Lung microvascular endothelial cell (primary cell): ENCODE measurements around the gene KHDC1L. TPM values are rescaled to one million over a fixed set of nuclear protein-coding genes. Genes with fewer than 3 reads are reported as not detected.
"Not testable (repeated sequence)": the region's sequence is repeated elsewhere in the genome, so short reads cannot be mapped to it uniquely, and the experiment has no call there.

ENCODE experiments used
- DNase-seq, 2 donors: peaks; one replicate each; pipeline versions ENCODE4 v3.0.0 to v3.0.0-alpha.2; 2010; ENCODE audit warnings: low read depth in 2 of 2
- total RNA-seq: library from RNA; depleted of rRNA; stranded (reverse); fragments of >200 nt; gene quantifications from 2 replicates; pipeline ENCODE4 v1.2.1, GENCODE V29; 2014

Gene KHDC1L, protein sequence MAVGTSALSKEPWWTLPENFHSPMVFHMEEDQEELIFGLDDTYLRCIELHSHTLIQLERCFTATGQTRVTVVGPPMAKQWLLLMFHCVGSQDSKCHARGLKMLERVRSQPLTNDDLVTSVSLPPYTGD
- total RNA-seq = not detected in 2 replicates

DNA sequence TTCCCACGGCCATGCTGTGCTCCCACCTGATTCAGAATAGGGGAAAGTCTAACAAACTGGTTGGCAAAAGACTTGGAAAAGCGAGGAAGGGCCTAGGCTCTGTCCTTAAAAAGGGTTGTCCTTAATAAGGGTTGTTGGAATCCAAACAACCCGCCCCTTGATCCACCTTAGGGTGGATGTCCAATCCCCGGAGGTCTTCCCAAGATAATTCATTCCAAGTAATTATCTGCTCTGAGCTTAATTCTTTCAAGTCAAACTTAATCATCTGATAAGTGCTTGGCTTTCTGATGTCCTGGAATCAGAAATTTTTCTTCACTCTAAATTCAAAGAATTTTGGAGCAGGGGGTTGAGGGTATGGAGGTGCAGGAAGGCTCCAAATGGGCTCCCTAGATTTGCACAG, at the start of gene KHDC1L:
TSS of gene KHDC1L (minus strand) at position 101 of the 400 bp plus-strand sequence. CDS start at position 13, 88 bp downstream.
- DNase-seq = no peak

GRCh38 chr6:73269296-73269695, 44.0 kb upstream of the KHDC1L start:
- not testable (repeated sequence) for DNase-seq

GRCh38 chr6:73268896-73269295, 43.6 kb upstream of the KHDC1L start:
- DNase-seq = not testable (repeated sequence)

GRCh38 chr6:73264446-73264845, 39.1 kb upstream of the KHDC1L start:
- DNase-seq = no peak

DNA sequence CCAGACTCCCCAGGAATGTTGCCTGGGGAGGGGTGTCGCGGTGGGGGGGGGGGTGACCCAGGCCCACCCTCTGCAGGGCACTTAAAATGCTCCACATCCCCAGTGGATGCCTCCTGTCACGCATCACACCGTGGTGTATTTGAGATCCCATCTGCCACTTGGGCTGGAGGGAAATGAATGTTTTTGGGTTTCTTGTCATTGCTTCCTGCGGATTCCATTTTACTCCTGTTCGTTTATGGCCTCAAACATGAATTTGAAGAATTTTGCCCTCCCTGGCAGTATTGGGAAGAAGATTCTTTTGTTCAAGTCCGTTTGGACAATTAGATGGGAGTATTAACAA, 38.2 kb upstream of the KHDC1L start:
- DNase-seq = no peak

DNA sequence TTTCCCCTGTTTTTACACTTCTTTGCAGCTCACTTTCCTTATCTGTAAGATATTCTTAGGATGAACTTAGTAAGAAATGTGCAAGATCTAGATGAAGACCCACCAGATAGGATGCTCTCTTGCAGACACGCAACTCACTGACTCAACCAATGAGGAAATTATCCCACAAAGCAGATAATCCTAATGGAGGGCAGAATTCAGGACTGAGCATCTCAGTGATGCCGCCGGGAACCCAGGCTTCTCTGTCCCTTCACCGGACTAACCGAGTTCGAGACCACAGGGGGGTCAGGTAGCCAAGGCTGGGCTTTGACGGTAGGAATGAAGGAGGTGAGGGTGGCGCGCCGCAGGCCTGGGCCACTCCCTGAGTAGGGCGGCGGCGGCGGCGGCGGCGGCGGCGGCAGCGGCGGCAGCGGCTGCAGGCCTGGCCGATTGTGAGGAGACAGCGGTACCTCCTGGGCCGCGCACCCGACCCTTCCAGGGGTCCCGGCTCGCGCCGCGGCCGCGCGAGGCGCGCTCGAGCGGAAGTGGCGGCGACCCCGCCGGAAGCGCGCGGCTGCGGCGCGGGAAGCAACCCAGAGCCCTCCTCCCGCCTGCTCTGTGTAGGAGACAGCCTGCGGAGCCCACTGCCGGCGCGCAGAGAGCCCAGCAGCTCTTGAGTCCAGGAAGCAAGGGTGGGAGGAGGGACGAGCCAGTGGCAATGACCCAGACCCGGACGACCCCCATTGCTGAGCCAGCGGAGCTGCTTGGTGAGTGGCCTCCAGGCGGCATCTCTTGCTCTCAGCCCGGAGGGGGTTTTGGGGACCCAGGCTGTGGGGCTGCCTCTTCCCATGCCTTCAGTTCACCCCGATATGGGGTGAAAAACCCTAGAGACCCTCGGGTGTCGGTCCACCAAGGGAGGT, 37.6 kb upstream of the KHDC1L start, which contains the start of gene KHDC1:
TSS of gene KHDC1 (minus strand) at position 526 of the 899 bp plus-strand sequence. CDS start 20,679 bp downstream, outside the sequence.
- peak; percentile 25 to 29 for DNase-seq

- no peak for DNase-seq
Measured at GRCh38 chr6:73258721-73259120, 33.4 kb upstream of the KHDC1L start.

GRCh38 chr6:73254323-73254722, 29.0 kb upstream of the KHDC1L start:
- DNase-seq = not testable (repeated sequence)

DNA sequence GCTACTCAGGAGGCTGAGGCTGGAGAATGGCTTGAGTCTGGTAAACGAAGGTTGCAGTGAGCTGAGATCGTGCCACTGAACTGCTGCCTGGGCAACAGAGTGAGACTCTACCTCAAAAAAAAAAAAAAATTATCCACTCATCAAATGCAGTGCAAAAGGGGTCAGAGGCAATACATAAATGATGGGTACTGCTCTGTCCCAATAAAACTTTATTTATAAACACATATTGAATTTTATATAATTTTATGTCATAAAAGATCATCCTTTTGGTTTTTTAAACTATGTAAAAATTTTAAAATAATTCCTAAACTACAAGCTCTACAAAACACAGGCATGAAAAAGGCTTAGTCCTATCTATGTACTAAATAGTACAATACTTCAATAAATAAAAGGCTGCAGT, 27.4 kb upstream of the KHDC1L start:
- DNase-seq = no peak

DNA sequence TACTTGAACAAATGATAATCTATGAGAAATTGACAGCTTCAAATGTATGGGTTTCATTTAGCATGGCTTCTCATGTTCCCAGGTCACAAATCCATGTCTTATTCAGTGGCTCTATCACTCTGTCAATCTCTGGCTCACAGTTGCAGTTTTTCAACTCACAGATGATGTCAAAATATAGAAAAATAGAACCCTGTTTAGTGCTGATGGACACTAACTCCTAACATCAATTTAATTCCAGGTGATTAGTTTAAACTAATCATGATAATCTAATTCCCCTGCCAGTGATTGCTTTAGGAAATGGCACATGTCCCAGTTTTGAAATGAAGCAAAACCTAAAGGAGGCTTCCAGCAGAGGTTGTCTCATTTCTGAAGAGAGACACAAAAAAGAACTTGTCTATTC, 24.7 kb upstream of the KHDC1L start:
- DNase-seq = no peak

- DNase-seq = no peak
Measured at GRCh38 chr6:73248192-73248903, 23.1 kb upstream of the KHDC1L start.

GRCh38 chr6:73242001-73242400, 16.7 kb upstream of the KHDC1L start:
- DNase-seq = no peak

DNA sequence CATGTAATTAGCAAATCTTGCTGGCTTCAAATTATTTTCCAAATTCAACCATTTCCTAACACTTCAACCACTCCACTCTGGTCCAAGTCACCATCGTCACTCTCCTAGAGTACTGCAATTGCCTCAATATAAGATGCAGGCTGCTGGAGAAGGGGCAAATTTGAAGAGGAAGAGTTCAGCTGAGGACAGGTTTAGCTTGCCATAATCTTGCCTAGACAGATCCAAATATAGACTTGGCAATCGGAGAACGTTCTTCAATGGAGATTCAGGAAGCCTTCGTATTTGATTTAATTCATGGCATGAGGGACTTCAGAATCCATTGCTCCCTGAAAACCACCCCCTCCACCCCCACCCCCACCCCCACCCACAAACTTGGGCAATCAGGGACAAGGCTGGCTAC, 15.4 kb upstream of the KHDC1L start:
- no peak for DNase-seq

DNA sequence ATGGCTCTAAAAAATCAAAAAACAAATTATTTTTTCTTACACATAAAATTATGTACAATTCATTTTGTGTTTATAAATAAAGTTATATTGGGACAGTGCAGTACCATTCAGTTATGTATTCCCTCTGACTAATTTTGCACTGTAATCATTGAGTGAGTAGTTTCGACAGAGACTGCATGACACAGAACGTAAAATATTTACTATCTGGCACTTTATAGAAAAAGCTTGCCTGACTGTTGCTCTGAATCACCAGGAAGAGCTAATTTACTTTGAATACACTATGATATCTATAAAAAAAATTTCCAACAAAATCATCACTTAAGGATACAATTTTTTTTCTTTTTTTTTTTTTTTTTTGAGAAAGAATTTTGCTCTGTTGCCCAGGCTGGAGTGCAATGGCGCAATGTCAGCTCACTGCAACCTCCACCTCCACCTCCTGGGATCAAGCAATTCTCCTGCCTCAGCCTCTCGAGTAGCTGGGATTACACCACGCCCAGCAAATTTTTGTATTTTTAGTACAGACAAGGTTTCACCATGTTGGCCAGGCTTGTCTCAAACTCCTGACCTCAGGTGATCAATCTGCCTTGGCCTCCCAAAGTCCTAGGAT, 11.0 kb upstream of the KHDC1L start:
- peak in 1 of 2 donors; percentile 24 for DNase-seq

GRCh38 chr6:73234733-73235132, 9.4 kb upstream of the KHDC1L start:
- peak in 1 of 2 donors; percentile 2 for DNase-seq

DNA sequence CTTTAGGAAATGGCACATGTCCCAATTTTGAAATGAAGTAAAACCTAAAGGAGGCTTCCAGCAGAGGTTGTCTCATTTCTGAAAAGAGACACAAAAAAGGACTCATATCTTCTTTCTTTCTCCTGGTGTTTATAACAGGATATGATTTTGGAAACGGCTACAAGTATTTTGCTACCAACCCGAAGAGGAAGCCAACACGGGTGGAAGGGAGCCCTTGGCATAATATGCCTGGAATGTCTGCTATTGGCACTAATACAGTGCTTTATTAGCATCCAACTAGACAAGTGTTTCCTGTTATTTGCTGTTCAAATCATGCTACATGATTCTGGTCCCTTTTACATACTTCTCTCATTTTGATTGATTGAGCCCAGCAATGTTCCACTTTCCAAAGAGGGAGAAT, 8.7 kb upstream of the KHDC1L start:
- DNase-seq = peak in 1 of 2 donors; percentile 13

DNA sequence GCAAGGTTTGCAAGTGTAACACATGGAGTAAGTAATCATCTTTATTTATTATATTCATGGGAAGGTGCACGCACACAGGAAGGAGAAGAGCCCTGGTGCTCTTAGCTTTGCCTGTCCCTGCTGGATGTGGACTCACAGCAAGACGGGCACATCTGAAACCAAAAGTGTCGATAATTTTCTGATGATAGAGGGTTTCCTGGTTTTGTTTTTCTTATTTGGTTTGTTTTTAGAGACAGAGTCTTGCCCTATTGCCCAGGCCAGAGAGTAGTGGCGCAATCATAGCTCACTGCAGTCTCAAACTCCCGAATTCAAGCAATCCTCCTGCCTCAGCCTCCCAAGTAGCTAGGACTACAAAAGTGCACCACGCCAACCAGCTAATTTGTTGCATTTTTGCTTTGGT, 7.8 kb upstream of the KHDC1L start:
- no peak for DNase-seq

DNA sequence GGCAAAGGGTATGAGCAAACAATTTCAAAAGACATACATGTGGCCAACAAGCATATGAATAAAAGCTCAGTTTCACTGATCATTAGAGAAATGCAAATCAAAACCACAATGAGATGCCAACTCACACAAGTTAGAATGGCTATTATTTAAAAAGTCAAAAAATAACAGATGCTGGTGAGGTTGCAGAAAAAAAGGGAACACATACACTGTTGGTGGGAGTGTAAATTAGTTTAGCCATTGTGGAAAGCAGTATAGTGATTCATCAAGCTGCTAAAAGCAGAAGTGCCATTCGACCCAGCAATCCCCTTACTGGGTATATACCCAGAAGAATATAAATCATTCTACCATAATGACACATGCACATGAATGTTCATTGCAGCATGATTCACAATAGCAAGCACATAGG, 6.7 kb upstream of the KHDC1L start:
- no peak for DNase-seq

DNA sequence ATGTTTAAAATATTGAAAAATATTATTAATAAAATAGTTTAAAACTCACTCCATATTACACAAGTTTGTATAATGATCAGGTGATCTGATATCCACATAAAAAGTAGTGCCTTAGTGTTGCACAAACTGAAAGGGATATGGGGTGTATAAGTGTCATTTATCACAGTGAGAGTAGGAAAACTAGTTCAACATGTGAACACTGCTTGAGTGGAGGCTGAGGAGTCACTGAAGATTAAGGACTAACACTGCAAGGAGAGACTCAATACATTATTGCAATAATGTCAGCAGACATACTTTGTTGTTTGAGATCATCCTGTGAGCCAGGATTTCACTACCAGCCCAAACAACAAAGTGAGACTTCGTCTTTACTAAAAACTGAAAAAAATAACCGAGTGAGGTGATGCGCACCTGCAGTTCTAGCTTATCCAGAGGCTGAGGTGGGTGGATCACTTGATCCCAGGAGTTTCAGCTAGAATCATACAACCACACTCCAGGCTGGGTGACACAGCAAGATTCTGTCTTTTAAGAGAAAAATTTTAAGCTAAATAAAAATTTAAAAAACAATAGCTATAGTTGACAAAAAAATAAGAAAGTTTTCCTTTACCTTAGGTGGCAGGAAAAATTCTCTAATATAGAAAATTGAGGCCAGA, 2.4 kb upstream of the KHDC1L start:
- DNase-seq = no peak

GRCh38 chr6:73216859-73217258, 8.4 kb downstream of the KHDC1L start:
- no peak for DNase-seq

- no peak for DNase-seq
Measured at GRCh38 chr6:73209117-73209516, 16.2 kb downstream of the KHDC1L start.
